GM23248 (cell line): ENCODE measurements around the gene TLR9. TPM values are rescaled to one million over a fixed set of nuclear protein-coding genes. Genes with fewer than 3 reads are reported as not detected.

Experiments used
- DNase-seq: peaks from one replicate; pipeline ENCODE4 v3.0.0-alpha.2; 2015
- H2AFZ ChIP-seq: fragments of 200-600 bp; sonication (generic); 2 replicates; pipeline ENCODE4 v1.6.1; 2016; ENCODE audit warnings: antibody characterized with exemption
- H3F3A ChIP-seq: fragments of 200-600 bp; sonication (generic); 2 replicates; pipeline ENCODE4 v1.6.1; 2016; ENCODE audit warnings: mild to moderate bottlenecking, antibody characterized with exemption, mixed run types; ENCODE audit not compliant: insufficient read depth
- H3K27ac ChIP-seq: fragments of 200-600 bp; sonication (generic); 2 replicates; pipeline ENCODE4 v1.5.1; 2016; ENCODE audit warnings: mild to moderate bottlenecking
- H3K27me3 ChIP-seq: fragments of 200-600 bp; sonication (generic); replicated peaks from 2 replicates; pipeline ENCODE4 v1.6.1; 2016; ENCODE audit warnings: mild to moderate bottlenecking; ENCODE audit not compliant: insufficient read depth
- H3K36me3 ChIP-seq: fragments of 200-600 bp; sonication (generic); 2 replicates; pipeline ENCODE4 v1.6.1; 2016; ENCODE audit warnings: low read depth, mild to moderate bottlenecking
- H3K4me1 ChIP-seq: fragments of 200-600 bp; sonication (generic); 2 replicates; pipeline ENCODE4 v1.6.1; 2016; ENCODE audit warnings: mild to moderate bottlenecking; ENCODE audit not compliant: insufficient read depth
- H3K4me2 ChIP-seq: fragments of 200-600 bp; sonication (generic); one replicate; pipeline ENCODE4 v1.6.1; 2016; ENCODE audit warnings: mild to moderate bottlenecking; ENCODE audit not compliant: unreplicated experiment
- H3K4me3 ChIP-seq: fragments of 200-600 bp; sonication (generic); 2 replicates; pipeline ENCODE4 v1.5.1; 2016; ENCODE audit warnings: mild to moderate bottlenecking
- H3K79me2 ChIP-seq: fragments of 200-600 bp; sonication (generic); 2 replicates; pipeline ENCODE4 v1.6.1; 2016; ENCODE audit warnings: mild to moderate bottlenecking; ENCODE audit not compliant: insufficient read depth
- H3K9ac ChIP-seq: fragments of 200-600 bp; sonication (generic); 2 replicates; pipeline ENCODE4 v1.6.1; 2016; ENCODE audit warnings: mild to moderate bottlenecking
- H3K9me2 ChIP-seq: fragments of 200-600 bp; sonication (generic); 2 replicates; pipeline ENCODE4 v1.6.1; 2016; ENCODE audit warnings: mixed run types, mild to moderate bottlenecking, moderate library complexity; ENCODE audit not compliant: insufficient read depth
- H3K9me3 ChIP-seq: fragments of 200-600 bp; sonication (generic); one replicate; pipeline ENCODE4 v1.6.1; 2017; ENCODE audit warnings: low read depth
- H4K20me1 ChIP-seq: fragments of 200-600 bp; sonication (generic); 2 replicates; pipeline ENCODE4 v1.6.0; 2016; ENCODE audit not compliant: insufficient read depth
- EZH2 ChIP-seq: fragments of 200-600 bp; sonication (generic); IDR thresholded peaks from 2 replicates; pipeline ENCODE4 v1.6.1; 2018; ENCODE audit warnings: antibody characterized with exemption, mild to moderate bottlenecking; ENCODE audit not compliant: insufficient read depth, poor library complexity, severe bottlenecking
- EZH2phosphoT487 ChIP-seq: fragments of 200-600 bp; sonication (generic); IDR thresholded peaks from 2 replicates; pipeline ENCODE4 v1.6.1; 2018; ENCODE audit warnings: antibody characterized with exemption, moderate library complexity, mild to moderate bottlenecking, low read depth; ENCODE audit not compliant: insufficient read depth
- WGBS, 2 experiments: methylation state at CpG; one replicate each; pipeline ENCODE4 v1.1.6; 2015 to 2017; ENCODE audit warnings: low lambda C conversion rate in 2 of 2, low coverage in 1 of 2; ENCODE audit errors: missing lambda C conversion rate in 2 of 2; 5-methylcytosine and 5-hydroxymethylcytosine counted together
- in situ Hi-C: fragments of 300-500 bp; cut with MboI; formaldehyde crosslinking; loops from 2 replicates; pipeline ENCODE4 v1.15.0; 2020
- polyA plus RNA-seq: library from polyadenylated mRNA; unstranded; fragments of >200 nt; fragmentation: Nextera tagmentation; extraction: Ambion mirVana; gene quantifications from 2 replicates; pipeline ENCODE4 v1.2.1, GENCODE V29; 2016
- total RNA-seq: library from RNA; depleted of rRNA; stranded (reverse); fragments of >200 nt; shearing (Covaris generic); gene quantifications from 2 replicates; pipeline ENCODE4 v1.2.3, GENCODE V29; 2014

TLR9 gene
- total and polyA plus RNA-seq, 2 experiments from 2014 or later = not detected

DNA sequence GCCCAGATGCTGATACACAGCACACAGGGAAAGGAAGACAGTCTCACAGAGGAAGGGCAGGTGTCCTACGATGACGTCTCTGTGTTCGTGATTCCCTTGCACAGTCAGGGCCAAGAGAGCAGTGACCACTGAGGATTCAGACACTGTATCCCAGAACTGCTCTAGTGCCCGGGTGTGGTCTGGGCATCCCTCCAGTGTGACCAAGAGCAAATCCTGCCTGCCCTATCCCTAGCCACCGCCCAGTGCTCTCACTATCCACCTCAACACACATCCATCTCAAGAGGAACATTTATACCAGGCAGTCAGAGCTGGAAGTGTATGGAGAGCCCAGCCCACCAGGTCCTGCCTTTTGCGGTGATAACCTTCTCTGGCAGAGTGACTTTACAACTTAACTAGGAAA is 24.2 kb upstream of the TLR9 start:
- Histone ChIP-seq H3K9ac (no peak overlapping the region), H3K4me1 (peaks cover 14% of the 10 kb centered on the region), H3K36me3 (peaks cover 10% of the 10 kb centered on the region), H3K9me2 (no peaks in the 10 kb centered on the region), H3K4me2 (no peak overlapping the region), H3K9me3 (no peaks in the 10 kb centered on the region), H2AFZ (no peak overlapping the region), H3K27me3 (no peaks in the 10 kb centered on the region), H3K4me3 (no peak overlapping the region), H3F3A (peaks cover 35% of the 10 kb centered on the region), H3K27ac (no peak overlapping the region), H4K20me1 (no peaks in the 10 kb centered on the region), H3K79me2 (peaks cover 25% of the 10 kb centered on the region; the same call in 1 of the 2 replicates)
- in situ Hi-C loops = no loop called here
- DNase-seq = no peak
- TF ChIP-seq EZH2phosphoT487 = no peak
- no peak for TF ChIP-seq EZH2
- 71 to 86% methylated on average over 6 of the region's 6 CpGs for WGBS, 2 experiments

DNA sequence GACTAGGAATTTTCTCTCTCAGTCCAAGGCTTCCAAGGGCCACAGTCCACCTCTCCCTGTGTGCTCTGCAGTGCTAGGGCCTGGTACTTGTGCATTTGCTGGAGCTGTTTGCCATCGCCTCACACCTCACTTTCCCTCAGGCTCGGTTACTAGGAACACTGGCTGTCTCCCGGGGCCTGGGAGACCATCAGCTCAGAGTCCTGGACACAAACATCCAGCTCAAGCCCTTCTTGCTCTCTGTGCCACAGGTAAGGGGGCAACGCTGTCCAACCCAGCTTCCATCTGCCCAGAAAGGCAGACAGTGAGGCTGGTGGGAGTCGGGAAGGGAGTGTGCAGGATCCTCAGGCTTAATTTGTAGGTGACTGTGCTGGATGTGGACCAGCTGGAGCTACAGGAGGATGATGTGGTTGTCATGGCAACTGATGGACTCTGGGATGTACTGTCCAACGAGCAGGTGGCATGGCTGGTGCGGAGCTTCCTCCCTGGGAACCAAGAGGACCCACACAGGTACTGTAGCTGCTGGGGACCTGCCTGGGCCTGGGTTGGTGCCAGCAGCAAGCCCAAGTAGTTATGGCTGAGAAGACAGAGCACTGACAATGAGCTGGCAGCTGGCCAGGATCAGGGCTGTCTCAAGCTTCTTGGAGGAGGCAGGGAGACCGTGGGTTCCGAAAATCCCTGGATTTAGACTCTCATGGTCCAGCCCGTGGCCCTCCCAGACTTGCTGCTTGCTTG is 23.5 kb upstream of the TLR9 start:
- Histone ChIP-seq H3K36me3 (peaks cover 6% of the 10 kb centered on the region), H2AFZ (no peak overlapping the region), H3K9ac (no peak overlapping the region), H3K4me2 (no peak overlapping the region), H3K4me3 (no peak overlapping the region), H4K20me1 (no peaks in the 10 kb centered on the region), H3K27ac (no peak overlapping the region), H3K27me3 (no peaks in the 10 kb centered on the region), H3K9me3 (no peaks in the 10 kb centered on the region), H3F3A (peaks cover 38% of the 10 kb centered on the region), H3K4me1 (peaks cover 20% of the 10 kb centered on the region), H3K9me2 (no peaks in the 10 kb centered on the region), H3K79me2 (peaks cover 18% of the 10 kb centered on the region; the same call in 1 of the 2 replicates)
- WGBS, 2 experiments = 57 to 64% methylated on average over 10 of the region's 10 CpGs
- TF ChIP-seq EZH2phosphoT487 (no peak), EZH2 (no peak)
- DNase-seq = peak; percentile 25
- in situ Hi-C loops = no loop called here

DNA sequence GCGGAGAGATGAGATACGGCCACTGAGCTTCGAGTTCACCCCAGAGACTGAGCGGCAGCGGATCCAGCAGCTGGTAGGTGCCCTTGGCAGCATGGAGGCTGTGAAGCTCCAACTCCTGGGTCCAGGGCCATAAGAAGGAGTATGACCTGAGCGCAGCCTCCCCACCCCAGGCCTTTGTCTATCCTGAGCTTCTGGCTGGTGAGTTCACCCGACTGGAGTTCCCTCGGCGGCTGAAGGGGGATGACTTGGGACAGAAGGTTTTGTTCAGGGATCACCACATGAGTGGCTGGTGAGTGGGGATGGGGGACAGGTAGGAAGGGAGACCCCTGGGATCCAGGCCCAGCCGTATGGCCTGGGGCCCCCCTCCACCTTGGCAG is 22.7 kb upstream of the TLR9 start:
- Histone ChIP-seq H3K79me2 (peaks cover 10% of the 10 kb centered on the region; the same call in 1 of the 2 replicates), H3K4me2 (no peak overlapping the region), H2AFZ (no peak overlapping the region), H3K27me3 (no peaks in the 10 kb centered on the region), H3K27ac (no peak overlapping the region), H3K4me1 (peaks cover 18% of the 10 kb centered on the region), H4K20me1 (no peaks in the 10 kb centered on the region), H3K9me3 (no peaks in the 10 kb centered on the region), H3K9me2 (no peaks in the 10 kb centered on the region), H3K4me3 (no peak overlapping the region), H3K36me3 (peaks cover 6% of the 10 kb centered on the region; the same call in 1 of the 2 replicates), H3K9ac (no peak overlapping the region), H3F3A (peaks cover 35% of the 10 kb centered on the region)
- in situ Hi-C loops = no loop called here
- TF ChIP-seq EZH2phosphoT487 = no peak
- no peak for TF ChIP-seq EZH2
- 94 to 97% methylated on average over 10 of the region's 10 CpGs for WGBS, 2 experiments
- no peak for DNase-seq

DNA sequence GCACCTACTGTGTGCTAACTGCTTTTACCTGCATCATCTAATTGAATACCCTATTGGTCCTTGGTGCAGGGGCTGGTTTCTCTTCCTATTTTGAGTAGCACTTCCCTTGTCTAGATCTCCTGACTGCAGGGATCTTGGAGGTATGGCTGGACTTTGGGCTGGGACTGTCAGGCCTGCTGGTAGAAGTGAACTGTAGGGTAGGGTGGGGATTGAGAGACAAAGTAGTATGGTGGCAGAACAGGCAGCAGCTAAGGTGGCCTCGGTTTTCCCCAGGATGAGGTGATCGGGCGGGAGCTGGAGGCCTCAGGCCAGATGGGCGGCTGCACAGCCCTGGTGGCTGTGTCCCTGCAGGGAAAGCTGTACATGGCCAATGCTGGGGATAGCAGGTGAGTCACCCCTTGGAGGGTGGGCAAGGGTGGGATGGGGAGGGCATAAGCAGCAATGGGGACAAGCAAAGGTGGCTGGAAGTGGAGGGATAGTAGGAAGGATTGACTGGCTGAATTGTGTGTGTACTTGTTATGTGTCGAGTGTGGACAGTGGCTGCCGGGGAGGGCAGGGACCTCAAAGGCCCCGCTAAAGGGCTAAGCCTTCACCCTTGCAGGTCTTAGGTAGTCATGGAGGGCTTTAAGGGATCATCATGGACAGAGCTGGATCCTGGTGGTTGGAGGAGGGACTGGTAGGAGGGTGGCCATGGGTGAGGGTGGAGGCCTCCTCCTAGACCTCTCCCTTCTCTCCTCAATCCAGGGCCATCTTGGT is 22.1 kb upstream of the TLR9 start:
- in situ Hi-C loops = no loop called here
- Histone ChIP-seq H3K36me3 (peaks cover 6% of the 10 kb centered on the region; the same call in 1 of the 2 replicates), H3K4me2 (no peak overlapping the region), H3K27ac (no peak overlapping the region), H3K9me3 (no peaks in the 10 kb centered on the region), H4K20me1 (no peaks in the 10 kb centered on the region), H3K9me2 (no peaks in the 10 kb centered on the region), H3K9ac (no peak overlapping the region), H3K79me2 (peaks cover 9% of the 10 kb centered on the region; the same call in 1 of the 2 replicates), H3K4me3 (no peak overlapping the region), H3K27me3 (no peaks in the 10 kb centered on the region), H3F3A (peaks cover 35% of the 10 kb centered on the region), H2AFZ (no peak overlapping the region), H3K4me1 (peaks cover 15% of the 10 kb centered on the region)
- WGBS, 2 experiments = 99 to 100% methylated on average over 7 of the region's 7 CpGs
- DNase-seq = no peak
- TF ChIP-seq EZH2 (no peak), EZH2phosphoT487 (no peak)
